ENCODE data around the gene HJV.

DNA sequence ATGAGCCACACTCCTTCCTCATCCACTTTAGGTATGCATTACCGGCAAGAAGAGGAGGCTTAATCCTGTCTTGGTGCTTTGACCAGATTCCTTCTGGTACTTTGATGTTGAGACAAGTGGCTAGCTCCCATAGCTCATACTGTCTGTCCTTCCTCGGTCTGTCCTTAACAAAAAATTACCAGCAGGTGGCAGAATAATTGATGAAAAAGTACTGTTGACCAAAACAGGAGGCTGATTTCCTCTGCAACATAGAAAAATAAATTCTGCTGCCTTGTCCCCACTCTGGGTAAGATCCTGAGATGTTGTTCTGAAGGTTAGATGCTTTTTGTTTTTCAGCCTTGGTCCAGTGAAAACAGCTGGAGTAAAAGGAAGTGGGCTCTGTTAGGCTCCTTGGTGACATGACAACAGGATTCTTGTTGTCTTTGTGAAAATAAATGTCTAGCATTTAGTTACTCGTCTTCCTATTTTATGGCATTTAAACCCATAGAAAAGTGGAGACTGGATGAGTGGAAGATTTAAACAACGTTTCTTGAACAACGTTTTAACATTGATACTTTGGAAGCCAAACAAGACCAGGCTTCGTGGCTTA lies 11.2 kb upstream of the HJV start:
- TF ChIP-seq, protein P1, sequence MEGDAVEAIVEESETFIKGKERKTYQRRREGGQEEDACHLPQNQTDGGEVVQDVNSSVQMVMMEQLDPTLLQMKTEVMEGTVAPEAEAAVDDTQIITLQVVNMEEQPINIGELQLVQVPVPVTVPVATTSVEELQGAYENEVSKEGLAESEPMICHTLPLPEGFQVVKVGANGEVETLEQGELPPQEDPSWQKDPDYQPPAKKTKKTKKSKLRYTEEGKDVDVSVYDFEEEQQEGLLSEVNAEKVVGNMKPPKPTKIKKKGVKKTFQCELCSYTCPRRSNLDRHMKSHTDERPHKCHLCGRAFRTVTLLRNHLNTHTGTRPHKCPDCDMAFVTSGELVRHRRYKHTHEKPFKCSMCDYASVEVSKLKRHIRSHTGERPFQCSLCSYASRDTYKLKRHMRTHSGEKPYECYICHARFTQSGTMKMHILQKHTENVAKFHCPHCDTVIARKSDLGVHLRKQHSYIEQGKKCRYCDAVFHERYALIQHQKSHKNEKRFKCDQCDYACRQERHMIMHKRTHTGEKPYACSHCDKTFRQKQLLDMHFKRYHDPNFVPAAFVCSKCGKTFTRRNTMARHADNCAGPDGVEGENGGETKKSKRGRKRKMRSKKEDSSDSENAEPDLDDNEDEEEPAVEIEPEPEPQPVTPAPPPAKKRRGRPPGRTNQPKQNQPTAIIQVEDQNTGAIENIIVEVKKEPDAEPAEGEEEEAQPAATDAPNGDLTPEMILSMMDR (IDR thresholded peaks at IDR 0.05 in 2 of 3, conservative IDR thresholded peaks at IDR 0.05 in 1 of 3; ENCODE audit: borderline replicate concordance in 1 of 3, insufficient read depth in 1 of 3, low read depth in 2 of 3, low read length in 2 of 3): peak; percentile 48 to 63 (median 55); a peak in 5 of 6 replicates
- no peak for TF ChIP-seq POLR2A (IDR thresholded peaks at IDR 0.05; ENCODE audit: borderline replicate concordance, extremely low read depth, insufficient read depth, insufficient read length)
- TF ChIP-seq, protein P2, sequence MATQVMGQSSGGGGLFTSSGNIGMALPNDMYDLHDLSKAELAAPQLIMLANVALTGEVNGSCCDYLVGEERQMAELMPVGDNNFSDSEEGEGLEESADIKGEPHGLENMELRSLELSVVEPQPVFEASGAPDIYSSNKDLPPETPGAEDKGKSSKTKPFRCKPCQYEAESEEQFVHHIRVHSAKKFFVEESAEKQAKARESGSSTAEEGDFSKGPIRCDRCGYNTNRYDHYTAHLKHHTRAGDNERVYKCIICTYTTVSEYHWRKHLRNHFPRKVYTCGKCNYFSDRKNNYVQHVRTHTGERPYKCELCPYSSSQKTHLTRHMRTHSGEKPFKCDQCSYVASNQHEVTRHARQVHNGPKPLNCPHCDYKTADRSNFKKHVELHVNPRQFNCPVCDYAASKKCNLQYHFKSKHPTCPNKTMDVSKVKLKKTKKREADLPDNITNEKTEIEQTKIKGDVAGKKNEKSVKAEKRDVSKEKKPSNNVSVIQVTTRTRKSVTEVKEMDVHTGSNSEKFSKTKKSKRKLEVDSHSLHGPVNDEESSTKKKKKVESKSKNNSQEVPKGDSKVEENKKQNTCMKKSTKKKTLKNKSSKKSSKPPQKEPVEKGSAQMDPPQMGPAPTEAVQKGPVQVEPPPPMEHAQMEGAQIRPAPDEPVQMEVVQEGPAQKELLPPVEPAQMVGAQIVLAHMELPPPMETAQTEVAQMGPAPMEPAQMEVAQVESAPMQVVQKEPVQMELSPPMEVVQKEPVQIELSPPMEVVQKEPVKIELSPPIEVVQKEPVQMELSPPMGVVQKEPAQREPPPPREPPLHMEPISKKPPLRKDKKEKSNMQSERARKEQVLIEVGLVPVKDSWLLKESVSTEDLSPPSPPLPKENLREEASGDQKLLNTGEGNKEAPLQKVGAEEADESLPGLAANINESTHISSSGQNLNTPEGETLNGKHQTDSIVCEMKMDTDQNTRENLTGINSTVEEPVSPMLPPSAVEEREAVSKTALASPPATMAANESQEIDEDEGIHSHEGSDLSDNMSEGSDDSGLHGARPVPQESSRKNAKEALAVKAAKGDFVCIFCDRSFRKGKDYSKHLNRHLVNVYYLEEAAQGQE (IDR thresholded peaks at IDR 0.05; ENCODE audit: low read depth): no peak
- TF ChIP-seq POLR2AphosphoS5 (IDR thresholded peaks at IDR 0.05; ENCODE audit: low read depth, low read length): no peak
- no peak for TF ChIP-seq EZH2 (IDR thresholded peaks at IDR 0.05)
- TF ChIP-seq CBX3 (IDR thresholded peaks at IDR 0.05; ENCODE audit: low read depth): peak; percentile 19; the same call in 1 of the 2 replicates
